BJ (cell line): Measurements from ENCODE around the gene NAALADL2. TPM values are rescaled to one million over a fixed set of nuclear protein-coding genes. Genes with fewer than 3 reads are reported as not detected.

Experiments
- CTCF ChIA-PET: fragments of 350-600 bp; formaldehyde crosslinking; extraction: SDS; loops from one replicate; lab custom pipeline; 2021; ENCODE audit warnings: antibody characterized with exemption, inconsistent platforms; lab: Yijun Ruan, JAX
- POLR2A ChIA-PET: fragments of 300-600 bp; sonication (Branson Sonifier 250); formaldehyde crosslinking; extraction: SDS; loops from one replicate; lab custom pipeline; 2021; ENCODE audit warnings: antibody characterized with exemption; lab: Charles Lee
- DNase-seq: peaks from one replicate; pipeline ENCODE4 v3.0.0-alpha.2; 2011; ENCODE audit warnings: low read depth
- H3K27me3 ChIP-seq: 2 replicates; pipeline ENCODE4 v1.6.0; 2011; ENCODE audit warnings: low read length; ENCODE audit not compliant: control insufficient read depth, insufficient read depth
- H3K36me3 ChIP-seq: 2 replicates; pipeline ENCODE4 v1.5.1; 2011; ENCODE audit warnings: low read length; ENCODE audit not compliant: control insufficient read depth, insufficient read depth
- H3K4me3 ChIP-seq: 2 replicates; pipeline ENCODE4 v1.5.1; 2011; ENCODE audit warnings: low read depth, mild to moderate bottlenecking, control low read depth, low read length
- CTCF ChIP-seq: IDR thresholded peaks from 2 replicates; pipeline ENCODE4 v1.5.1; 2011; ENCODE audit warnings: low read depth, mild to moderate bottlenecking, control low read depth, inconsistent platforms, low read length, moderate library complexity; ENCODE audit not compliant: insufficient read depth
- polyA plus RNA-seq: library from polyadenylated mRNA; depleted of rRNA; stranded (reverse); fragments of >200 nt; gene quantifications from 2 replicates; pipeline ENCODE4 v1.2.3, GENCODE V29; 2011

Gene NAALADL2
- polyA plus RNA-seq, 1 experiment: 3.6 TPM

GRCh38 chr3:175477651-175478224 is 618.6 kb downstream of the NAALADL2 start:
- Histone ChIP-seq H3K36me3 (no peaks in the 10 kb centered on the region), H3K4me3 (no peak overlapping the region), H3K27me3 (no peaks in the 10 kb centered on the region)
- DNase-seq: no peak
- TF ChIP-seq CTCF: no peak
- ChIA-PET CTCF (interaction anchor here (0.6 kb wide), 1 partner anchor 611 kb away, joined by 3 read pairs; no protein-coding TSS in a partner anchor), POLR2A (no interaction called here)

GRCh38 chr3:175478301-175478700 is 619.2 kb downstream of the NAALADL2 start:
- CTCF ChIA-PET: interaction anchor here (0.6 kb wide), 1 partner anchor 611 kb away, joined by 3 read pairs; no protein-coding TSS in a partner anchor
- no peak for DNase-seq
- no peak for TF ChIP-seq CTCF
- Histone ChIP-seq H3K27me3 (no peaks in the 10 kb centered on the region), H3K4me3 (no peak overlapping the region), H3K36me3 (no peaks in the 10 kb centered on the region)
- POLR2A ChIA-PET: no interaction called here

GRCh38 chr3:175479175-175479574 is 620.0 kb downstream of the NAALADL2 start:
- ChIA-PET POLR2A (no interaction called here), CTCF (no interaction called here)
- no peak for DNase-seq
- Histone ChIP-seq H3K27me3 (no peaks in the 10 kb centered on the region), H3K36me3 (no peaks in the 10 kb centered on the region), H3K4me3 (no peak overlapping the region)
- TF ChIP-seq CTCF: no peak

GRCh38 chr3:175479800-175480199 is 620.7 kb downstream of the NAALADL2 start:
- Histone ChIP-seq H3K36me3 (no peaks in the 10 kb centered on the region), H3K27me3 (no peaks in the 10 kb centered on the region), H3K4me3 (no peak overlapping the region)
- ChIA-PET POLR2A (no interaction called here), CTCF (no interaction called here)
- DNase-seq: no peak
- TF ChIP-seq CTCF: no peak

GRCh38 chr3:175484666-175485065 is 625.5 kb downstream of the NAALADL2 start:
- no peak overlapping the region for H3K4me3 ChIP-seq
- no peaks in the 10 kb centered on the region for H3K27me3 ChIP-seq
- no peaks in the 10 kb centered on the region for H3K36me3 ChIP-seq
- ChIA-PET POLR2A (no interaction called here), CTCF (interaction anchor here (1.0 to 1.7 kb wide), 3 partner anchors 10 to 946 kb away, joined by 4 read pairs; no protein-coding TSS in a partner anchor)
- TF ChIP-seq CTCF: no peak
- no peak for DNase-seq
